GM18909 (cell line): ENCODE measurements around the gene SALL2.
"Not testable (repeated sequence)": the region's sequence is repeated elsewhere in the genome, so short reads cannot be mapped to it uniquely, and the experiment has no call there.

Experiments used
- ATAC-seq: cut with Tn5 transposase; IDR thresholded peaks from one replicate; pipeline ENCODE4 v1.9.1; 2021; ENCODE audit warnings: mild to moderate bottlenecking; ENCODE audit not compliant: unreplicated experiment, poor library complexity

The SALL2 gene

GRCh38 chr14:21525962-21526671 lies at the start of gene SALL2:
Gene SALL2 (minus strand): TSS chr14:21526346. CDS start chr14:21526127, 219 bp downstream.
- peak; percentile 49 for ATAC-seq

- ATAC-seq, result no peak
These were observed 49.5 kb upstream of the SALL2 start for GRCh38 chr14:21575661-21576060.

- ATAC-seq, result no peak
These were observed 46.5 kb upstream of the SALL2 start for GRCh38 chr14:21572604-21573003.

- no peak for ATAC-seq
These were observed 32.6 kb upstream of the SALL2 start for GRCh38 chr14:21558703-21559170.

- ATAC-seq, result no peak
These were observed 31.1 kb upstream of the SALL2 start for GRCh38 chr14:21557084-21557901.

- ATAC-seq, result no peak
These were observed 30.4 kb upstream of the SALL2 start for GRCh38 chr14:21556378-21557083.

GRCh38 chr14:21553266-21553665 lies 27.1 kb upstream of the SALL2 start:
- no peak for ATAC-seq

GRCh38 chr14:21544588-21544987 lies 18.4 kb upstream of the SALL2 start:
- ATAC-seq, result not testable (repeated sequence)

GRCh38 chr14:21543963-21544362 lies 17.8 kb upstream of the SALL2 start:
- no peak for ATAC-seq

GRCh38 chr14:21543521-21543960 lies 17.4 kb upstream of the SALL2 start:
- no peak for ATAC-seq

GRCh38 chr14:21541413-21542074 lies 15.4 kb upstream of the SALL2 start:
- ATAC-seq, result no peak

- ATAC-seq, result no peak
These were observed 13.2 kb upstream of the SALL2 start for GRCh38 chr14:21539189-21539940.

- ATAC-seq, result no peak
These were observed 10.9 kb upstream of the SALL2 start for GRCh38 chr14:21537090-21537424.

GRCh38 chr14:21536418-21537089 lies 10.4 kb upstream of the SALL2 start:
- no peak for ATAC-seq

- no peak for ATAC-seq
These were observed 9.6 kb upstream of the SALL2 start for GRCh38 chr14:21535545-21536417.

- no peak for ATAC-seq
These were observed 8.4 kb upstream of the SALL2 start for GRCh38 chr14:21534576-21534975.

GRCh38 chr14:21533294-21533693 lies 7.1 kb upstream of the SALL2 start:
- ATAC-seq, result no peak

- no peak for ATAC-seq
These were observed 3.4 kb upstream of the SALL2 start for GRCh38 chr14:21529515-21529914.
